HFFc6 (cell line): Measurements from ENCODE around the gene RCN1. TPM values are rescaled to one million over a fixed set of nuclear protein-coding genes. Genes with fewer than 3 reads are reported as not detected.

Experiments
- DNase-seq: peaks from one replicate; pipeline ENCODE4 v3.0.0-alpha.2; 2018
- H3K27ac Mint-ChIP-seq: 2 replicates; pipeline ENCODE4 v1.8.0; 2020; ENCODE audit warnings: mild to moderate bottlenecking, mixed read lengths
- H3K27me3 Mint-ChIP-seq: 2 replicates; pipeline ENCODE4 v1.8.0; 2021; ENCODE audit warnings: mild to moderate bottlenecking, moderate library complexity, mixed read lengths; ENCODE audit not compliant: insufficient read depth
- H3K36me3 Mint-ChIP-seq: 2 replicates; pipeline ENCODE4 v1.8.0; 2021; ENCODE audit warnings: low read depth, mixed read lengths
- H3K4me1 Mint-ChIP-seq: 2 replicates; pipeline ENCODE4 v1.8.0; 2020; ENCODE audit warnings: low read depth, mixed read lengths
- H3K4me3 Mint-ChIP-seq: 2 replicates; pipeline ENCODE4 v1.8.0; 2020; ENCODE audit warnings: mild to moderate bottlenecking, moderate library complexity, mixed read lengths
- H3K9me3 Mint-ChIP-seq: 2 replicates; pipeline ENCODE4 v1.8.0; 2020; ENCODE audit warnings: mild to moderate bottlenecking, mixed read lengths
- CTCF ChIP-seq: fragments of 200-600 bp; sonication (generic); IDR thresholded peaks from 2 replicates; pipeline ENCODE4 v1.5.0; 2021; ENCODE audit warnings: antibody characterized with exemption, mild to moderate bottlenecking
- total RNA-seq, 6 experiments: library from RNA; stranded (reverse); fragmentation: NEBNext Ultra II Directional; extraction: Animal tissue kit (Norgen Biotek cat#: 25700); gene quantifications; 2 replicates in 1 of 6; 3 replicates in 5 of 6; pipeline ENCODE4 v1.2.3, GENCODE V29; 2021

RCN1 gene
- total RNA-seq, 6 experiments from 2014 or later: 212 to 294 (median 264) TPM

GRCh38 chr11:32052215-32052614, 38.7 kb upstream of the RCN1 start:
- peaks cover 47% of the 10 kb centered on the region for H3K27me3 Mint-ChIP-seq

GRCh38 chr11:32053151-32053888, 37.6 kb upstream of the RCN1 start:
- Mint-ChIP-seq H3K36me3 (no peaks in the 10 kb centered on the region), H3K9me3 (no peaks in the 10 kb centered on the region), H3K4me3 (no peak overlapping the region), H3K27ac (no peak overlapping the region), H3K4me1 (peaks cover 13% of the 10 kb centered on the region; the same call in 1 of the 2 replicates), H3K27me3 (peaks cover 50% of the 10 kb centered on the region)
- TF ChIP-seq CTCF: no peak
- no peak for DNase-seq

More at GRCh38 chr11:32052215-32052614, 38.7 kb upstream of the RCN1 start:
- H3K4me3 Mint-ChIP-seq: no peak overlapping the region
- no peaks in the 10 kb centered on the region for H3K9me3 Mint-ChIP-seq
- H3K36me3 Mint-ChIP-seq: no peaks in the 10 kb centered on the region
- H3K4me1 Mint-ChIP-seq: peaks cover 13% of the 10 kb centered on the region; the same call in 1 of the 2 replicates
- peak; percentile 46 for DNase-seq
- no peak overlapping the region for H3K27ac Mint-ChIP-seq
- peak; percentile 96 for TF ChIP-seq CTCF

GRCh38 chr11:32055861-32056260, 35.0 kb upstream of the RCN1 start:
- Mint-ChIP-seq H3K36me3 (no peaks in the 10 kb centered on the region), H3K4me1 (peaks cover 13% of the 10 kb centered on the region; the same call in 1 of the 2 replicates), H3K27me3 (peaks cover 34% of the 10 kb centered on the region), H3K9me3 (no peaks in the 10 kb centered on the region), H3K27ac (no peak overlapping the region), H3K4me3 (no peak overlapping the region)
- no peak for DNase-seq
- TF ChIP-seq CTCF: no peak

DNA sequence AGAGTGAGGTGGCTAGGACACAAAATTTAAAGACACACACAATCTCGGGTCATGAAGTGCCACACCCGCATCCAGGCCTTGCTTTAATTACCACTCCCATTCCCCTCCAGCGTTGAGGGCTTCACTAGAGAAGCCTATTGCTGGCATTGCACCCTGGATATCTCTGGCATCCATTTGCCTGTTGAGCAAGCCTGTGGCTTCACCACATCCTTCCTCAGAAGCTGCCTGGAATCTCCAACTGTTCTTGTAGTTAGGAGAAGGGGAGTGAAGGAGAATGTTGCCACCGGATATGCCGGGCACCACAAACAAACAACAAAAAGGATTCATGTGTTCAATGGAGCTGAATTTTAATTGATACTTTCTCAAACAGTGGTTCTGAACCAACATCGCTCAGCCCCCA, 34.4 kb upstream of the RCN1 start:
- TF ChIP-seq CTCF: no peak
- Mint-ChIP-seq H3K4me3 (no peak overlapping the region), H3K27me3 (peaks cover 33% of the 10 kb centered on the region)

DNA sequence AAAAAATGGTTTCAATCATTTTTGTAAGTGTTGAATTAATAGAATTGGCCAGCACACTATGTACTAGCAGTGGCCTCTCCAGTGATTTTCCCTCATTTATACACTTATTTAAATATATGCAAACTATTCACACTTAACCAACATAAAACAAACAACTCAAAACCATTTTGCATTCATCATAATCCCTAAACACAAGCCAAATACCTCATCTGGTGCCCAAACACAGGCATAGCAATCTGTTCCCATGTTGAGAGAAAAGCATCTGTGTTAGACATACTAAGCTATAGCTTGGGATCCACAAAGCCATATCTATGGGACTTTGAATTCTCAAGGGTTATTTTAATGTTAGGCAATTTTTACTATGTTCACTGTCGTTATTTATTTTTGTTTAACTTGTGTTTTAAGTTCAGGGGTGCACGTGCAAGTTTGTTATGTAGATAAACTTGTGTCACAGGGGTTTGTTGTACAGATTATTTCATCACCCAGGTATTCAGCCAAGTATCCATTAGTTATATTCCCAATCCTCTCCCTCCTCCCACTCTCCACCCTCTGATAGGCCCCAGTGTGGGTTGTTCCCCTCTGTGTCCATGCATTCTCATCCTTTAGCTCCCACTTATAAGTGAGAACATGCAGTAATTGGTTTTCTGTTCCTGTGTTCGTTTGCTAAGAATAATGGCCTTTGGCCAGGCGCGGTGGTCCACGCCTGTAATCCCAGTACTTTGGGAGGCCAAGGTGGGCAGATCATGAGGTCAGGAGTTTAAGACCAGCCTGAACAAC, 31.0 kb upstream of the RCN1 start:
- Mint-ChIP-seq H3K4me3 (no peak overlapping the region), H3K27ac (no peak overlapping the region), H3K9me3 (no peaks in the 10 kb centered on the region), H3K4me1 (no peaks in the 10 kb centered on the region), H3K36me3 (no peaks in the 10 kb centered on the region), H3K27me3 (peaks cover 27% of the 10 kb centered on the region)
- no peak for DNase-seq
- TF ChIP-seq CTCF: no peak

More for the DNA sequence above, 34.4 kb upstream of the RCN1 start:
- Mint-ChIP-seq H3K4me1 (peaks cover 13% of the 10 kb centered on the region; the same call in 1 of the 2 replicates), H3K9me3 (no peaks in the 10 kb centered on the region), H3K36me3 (no peaks in the 10 kb centered on the region), H3K27ac (no peak overlapping the region)
- peak; percentile 33 for DNase-seq
